ENCODE measurements around the gene SH3BP2.

Gene SH3BP2

GRCh38 chr4:2819244-2820215, 26.6 kb downstream of the SH3BP2 start:
- DNase-seq (ENCODE audit: low read depth): no peak

DNA sequence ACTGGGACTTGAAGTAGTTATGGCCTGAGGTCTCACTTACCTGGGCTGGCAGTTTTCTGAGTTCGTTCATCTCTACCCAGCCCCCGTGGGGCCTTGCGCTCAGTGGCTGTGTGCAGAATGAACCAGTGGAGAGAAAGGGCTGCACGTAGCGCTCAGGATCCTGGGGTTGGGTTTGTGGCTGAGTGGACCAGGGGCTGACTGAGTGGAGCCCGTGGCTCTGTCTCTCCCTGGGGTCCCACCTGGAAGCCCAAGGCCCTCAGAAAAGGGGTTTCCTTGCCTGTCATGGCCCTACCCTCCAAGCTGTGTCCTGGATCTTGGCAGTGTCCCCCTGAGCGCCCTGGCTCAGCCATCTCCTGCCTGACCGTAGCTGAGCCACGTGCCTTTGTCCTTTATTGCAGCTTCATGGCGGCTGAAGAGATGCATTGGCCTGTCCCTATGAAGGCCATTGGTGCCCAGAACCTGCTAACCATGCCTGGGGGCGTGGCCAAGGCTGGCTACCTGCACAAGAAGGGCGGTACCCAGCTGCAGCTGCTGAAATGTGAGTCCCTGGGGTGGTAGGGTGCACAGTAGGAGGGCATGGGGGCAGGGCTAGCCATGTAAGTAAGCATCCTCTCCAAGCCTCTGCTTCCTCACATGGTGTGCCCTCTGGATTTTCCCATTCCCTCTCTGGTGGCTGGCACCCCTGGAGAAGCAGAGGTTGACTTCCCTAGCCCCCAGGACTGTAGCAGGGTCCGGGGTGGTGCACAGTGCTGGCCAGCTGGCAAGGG, 27.5 kb downstream of the SH3BP2 start:
- no peak for DNase-seq (ENCODE audit: low read depth)

- DNase-seq (ENCODE audit: low read depth): no peak
These were observed 29.8 kb downstream of the SH3BP2 start for GRCh38 chr4:2822461-2823300.

DNA sequence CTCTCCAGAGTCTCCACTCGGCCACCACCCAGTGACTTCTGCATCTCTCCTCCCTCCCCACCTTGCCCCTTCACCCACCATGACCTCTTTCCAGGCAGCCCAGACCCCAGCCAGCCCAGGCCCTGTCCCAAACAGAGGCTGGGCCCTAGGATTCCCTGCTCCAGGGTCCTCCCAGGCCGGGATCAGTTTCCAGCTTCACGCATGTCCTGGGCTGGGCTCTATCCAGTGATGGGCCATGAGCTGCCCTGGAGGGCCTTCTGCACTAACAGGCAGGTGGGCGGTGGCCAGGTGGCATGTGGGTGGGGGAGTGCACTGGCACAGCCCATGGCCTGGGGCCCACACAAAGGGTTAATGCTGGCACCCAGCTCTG, 30.4 kb downstream of the SH3BP2 start:
- DNase-seq (ENCODE audit: low read depth): no peak

DNA sequence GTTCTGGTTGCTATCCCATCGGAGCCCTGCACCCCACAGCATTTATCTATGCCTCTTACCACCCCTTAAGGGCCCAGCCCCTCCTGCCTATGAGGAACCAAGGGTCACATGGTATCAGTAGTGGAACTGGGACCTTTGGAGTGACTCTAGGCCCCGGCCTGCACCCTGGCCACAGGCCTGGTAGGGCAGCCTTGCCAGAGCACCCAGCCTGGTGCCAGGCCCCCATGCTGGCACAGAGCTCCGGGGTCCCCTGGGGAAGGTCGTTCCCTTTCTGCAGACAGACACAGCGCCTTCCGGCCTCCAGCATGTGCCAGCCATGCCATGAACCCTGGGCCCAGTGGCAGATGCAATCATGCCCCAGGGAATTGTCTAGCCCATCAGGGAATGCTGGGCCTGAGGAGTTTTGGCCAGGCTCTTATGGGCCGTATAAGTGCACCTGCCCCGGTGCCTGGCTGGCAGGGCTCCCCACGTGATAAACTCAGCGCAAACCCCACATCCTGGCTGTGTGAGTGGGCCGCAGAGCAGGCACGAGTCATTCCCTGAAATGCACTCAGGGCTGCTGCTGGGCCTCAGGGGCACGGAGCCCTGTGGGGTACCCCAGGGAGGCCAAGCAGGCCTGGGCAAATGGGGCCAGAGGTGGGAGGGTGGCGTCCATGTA, 30.9 kb downstream of the SH3BP2 start:
- DNase-seq (ENCODE audit: low read depth): no peak

GRCh38 chr4:2824329-2824835, 31.5 kb downstream of the SH3BP2 start:
- no peak for DNase-seq (ENCODE audit: low read depth)

GRCh38 chr4:2824836-2825381, 32.0 kb downstream of the SH3BP2 start:
- DNase-seq (ENCODE audit: low read depth): no peak

DNA sequence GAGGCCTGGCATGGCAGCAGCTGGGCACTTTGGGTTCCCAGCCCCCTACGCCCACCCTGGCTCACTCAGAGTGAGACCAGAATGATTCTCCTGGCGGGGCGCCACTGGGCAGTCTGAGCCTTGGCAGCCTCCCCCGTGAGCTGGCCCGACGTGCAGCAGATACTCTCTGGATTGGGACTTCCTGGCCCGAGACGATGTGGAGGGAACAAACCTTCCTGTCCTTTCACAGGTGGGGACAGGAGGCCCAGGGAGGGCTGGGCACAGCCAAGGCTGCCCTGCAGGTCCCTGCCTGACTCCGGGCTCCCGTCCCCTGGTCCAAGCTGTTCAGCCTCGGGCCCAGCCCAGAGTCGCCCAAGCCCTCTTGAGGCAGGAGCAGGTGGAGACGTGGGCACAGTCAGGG, 32.9 kb downstream of the SH3BP2 start:
- no peak for DNase-seq (ENCODE audit: low read depth)

DNA sequence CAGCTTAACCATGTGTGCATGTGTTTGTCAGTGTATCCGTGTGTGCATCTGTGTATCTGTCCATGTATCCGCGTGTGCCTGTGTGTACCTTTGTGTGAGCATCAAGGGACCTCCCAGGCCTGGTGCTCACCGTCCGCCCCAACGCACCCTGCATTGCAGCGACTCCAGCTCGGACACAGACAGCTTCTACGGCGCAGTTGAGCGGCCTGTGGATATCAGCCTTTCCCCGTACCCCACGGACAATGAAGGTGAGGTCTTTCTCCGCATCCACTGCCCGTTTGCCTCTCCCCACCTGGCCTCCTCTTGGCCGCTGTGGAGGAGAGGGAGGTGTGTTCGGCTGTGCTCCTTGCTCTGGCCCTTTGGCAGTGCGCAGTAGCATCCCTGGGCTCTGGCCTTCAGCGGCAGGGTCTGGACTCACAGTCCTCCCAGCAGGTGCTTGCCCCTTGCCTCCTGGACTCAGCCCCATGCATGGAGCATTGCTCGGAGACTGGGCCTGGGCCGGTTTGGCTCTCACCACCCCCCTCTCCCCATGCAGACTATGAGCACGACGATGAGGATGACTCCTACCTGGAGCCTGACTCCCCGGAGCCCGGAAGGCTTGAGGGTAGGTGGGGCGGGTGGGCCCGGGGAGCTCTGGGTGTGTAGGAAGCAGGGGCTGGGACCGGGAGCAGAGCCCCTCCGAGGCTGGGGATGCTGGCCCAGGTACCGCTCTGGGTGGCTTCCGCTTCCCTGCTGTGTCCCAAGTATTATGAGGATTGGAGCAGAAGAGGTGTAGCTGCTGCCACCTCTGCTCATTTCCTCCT, 34.4 kb downstream of the SH3BP2 start:
- no peak for DNase-seq (ENCODE audit: low read depth)

DNA sequence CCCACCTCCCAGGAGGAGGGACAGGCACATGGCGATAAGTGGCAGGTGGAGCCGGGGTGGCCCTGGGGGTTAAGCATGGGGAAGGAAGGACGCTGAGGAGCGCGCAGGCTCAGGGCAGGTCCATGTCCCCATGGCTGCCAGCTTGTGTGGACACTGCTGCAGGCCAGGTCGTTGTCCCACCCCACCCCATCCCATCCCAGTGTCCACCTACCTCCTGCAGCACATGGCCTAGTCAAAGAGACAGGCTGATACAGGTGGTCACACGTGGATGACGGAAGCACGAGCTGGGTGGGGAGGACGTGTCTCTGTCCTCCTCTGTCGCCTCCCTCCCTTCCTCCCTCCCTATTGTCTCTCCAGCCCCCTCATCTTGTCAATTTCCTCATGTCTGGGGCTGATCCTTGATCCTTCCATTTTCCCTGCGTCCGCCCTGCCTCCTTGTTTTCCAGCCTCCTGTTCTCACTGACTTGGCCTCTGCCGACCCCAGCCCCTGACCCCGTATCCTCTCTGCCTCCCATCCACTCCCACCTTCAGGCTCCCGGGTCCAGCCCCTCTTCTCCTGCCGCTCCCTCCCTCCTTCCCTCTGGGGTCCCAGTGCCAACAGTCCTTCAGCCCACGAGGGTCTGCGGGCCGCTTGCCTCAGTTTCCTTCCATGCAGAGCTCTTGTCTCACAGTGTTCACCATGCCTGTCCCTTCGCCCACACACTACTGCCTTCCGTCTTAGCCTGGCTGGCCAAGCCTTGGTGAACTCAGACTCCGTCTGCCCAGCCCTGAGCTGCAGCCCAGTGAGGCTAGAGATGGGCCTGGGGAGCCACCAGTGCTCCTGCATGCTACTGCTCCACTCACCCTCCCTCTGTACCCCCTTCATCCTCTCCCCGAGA, 35.2 kb downstream of the SH3BP2 start:
- no peak for DNase-seq (ENCODE audit: low read depth)

DNA sequence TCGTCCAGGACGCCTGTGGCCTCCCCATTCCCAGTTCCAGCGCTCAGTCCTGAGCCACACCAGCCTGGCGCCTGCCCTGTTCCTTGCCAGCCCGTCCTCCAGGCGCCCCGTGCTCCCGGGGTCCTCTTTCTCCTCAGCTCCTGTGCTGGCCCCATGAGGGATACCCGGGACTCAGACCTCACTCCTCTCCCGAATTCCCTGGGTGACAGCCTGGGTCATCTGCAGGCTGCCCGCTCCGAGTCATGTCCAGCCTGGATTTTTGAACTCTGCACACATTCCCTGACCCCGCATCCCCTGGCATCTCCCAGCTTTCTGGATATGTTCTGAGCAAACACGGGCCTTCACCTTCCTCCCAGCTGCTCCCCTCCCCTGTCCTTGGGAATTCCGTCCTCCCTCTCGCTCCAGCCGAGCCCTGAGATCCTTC, 35.9 kb downstream of the SH3BP2 start:
- DNase-seq (ENCODE audit: low read depth): no peak

GRCh38 chr4:2829321-2829932, 36.5 kb downstream of the SH3BP2 start:
- no peak for DNase-seq (ENCODE audit: low read depth)

- no peak for DNase-seq (ENCODE audit: low read depth)
These were observed 37.1 kb downstream of the SH3BP2 start for GRCh38 chr4:2829933-2830451.

GRCh38 chr4:2830632-2831610, 38.0 kb downstream of the SH3BP2 start:
- no peak for DNase-seq (ENCODE audit: low read depth)

- no peak for DNase-seq (ENCODE audit: low read depth)
These were observed 38.9 kb downstream of the SH3BP2 start for GRCh38 chr4:2831611-2832308.

DNA sequence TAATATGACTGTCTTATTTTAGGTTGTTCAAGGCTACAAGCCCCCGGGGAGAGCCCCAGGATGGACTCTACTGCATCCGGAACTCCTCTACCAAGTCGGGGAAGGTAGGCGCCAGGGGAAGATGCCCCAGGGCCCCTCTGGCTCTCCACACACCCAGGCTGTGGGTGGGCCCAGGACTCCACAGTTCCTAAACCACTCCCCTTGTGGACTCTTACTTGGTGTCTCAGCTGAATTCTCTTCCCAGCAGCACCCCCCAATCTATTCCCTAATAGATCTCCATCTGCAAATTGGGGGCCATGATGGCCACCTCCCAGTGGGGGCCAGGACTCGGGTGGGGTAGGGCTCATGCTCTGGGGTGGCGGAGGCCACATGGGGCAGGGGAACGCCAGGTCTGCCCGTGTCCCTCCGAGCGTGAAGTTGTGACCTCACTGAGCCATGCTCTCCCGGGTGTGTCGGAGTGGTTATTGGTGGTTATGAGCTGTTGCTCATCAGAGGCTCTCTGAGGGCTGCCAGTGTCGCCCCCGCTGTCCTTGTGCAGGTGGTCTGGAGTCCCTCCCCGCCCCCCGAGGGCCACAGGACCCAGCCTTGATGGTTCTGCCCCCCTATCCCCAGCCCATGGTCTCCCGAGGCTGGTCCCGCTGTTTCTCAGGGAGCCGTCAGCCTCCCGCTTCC, 39.6 kb downstream of the SH3BP2 start:
- DNase-seq (ENCODE audit: low read depth): no peak

Measured in fibroblast of the conjunctiva (primary cell).